ENCODE results near the gene PAX4. TPM values are rescaled to one million over a fixed set of nuclear protein-coding genes. Genes with fewer than 3 reads are reported as not detected.
"Not testable (repeated sequence)": the region's sequence is repeated elsewhere in the genome, so short reads cannot be mapped to it uniquely, and the experiment has no call there.

Gene PAX4
- total RNA-seq, 2 donors from 2014 or later, result not detected

- H3K27me3 ChIP-seq, result no peaks in the 10 kb centered on the region
- H3K36me3 ChIP-seq (replicated peaks in 1 of 2; ENCODE audit: insufficient read depth in 1 of 2, low read depth in 2 of 2), result no peaks in the 10 kb centered on the region
- intact Hi-C loops (cut with DNase I), result no loop called here
- ATAC-seq, result no peak
- DNase-seq, result no peak
- H3K27ac ChIP-seq, result no peak overlapping the region
- TF ChIP-seq CTCF (IDR thresholded peaks at IDR 0.05) (no peak), POLR2A (IDR thresholded peaks at IDR 0.05) (no peak)
- no peaks in the 10 kb centered on the region for H3K9me3 ChIP-seq
- 75 to 80% methylated on average over 3 of the region's 3 CpGs for WGBS, 2 donors
- H3K4me3 ChIP-seq, result no peak overlapping the region
- H3K4me1 ChIP-seq, result no peaks in the 10 kb centered on the region
Observed at GRCh38 chr7:127571741-127572505, 46.0 kb downstream of the PAX4 start.

- H3K4me1 ChIP-seq; H3K9me3 ChIP-seq; H3K36me3 ChIP-seq (replicated peaks in 1 of 2; ENCODE audit: insufficient read depth in 1 of 2, low read depth in 2 of 2); H3K4me3 ChIP-seq; DNase-seq; ATAC-seq; intact Hi-C loops (cut with DNase I); H3K27me3 ChIP-seq; H3K27ac ChIP-seq: not testable (repeated sequence)
- 100% methylated on average over 1 of the region's 3 CpGs; no CpG with 5 or more reads in 1 of the 2 donors for WGBS, 2 donors
Observed at GRCh38 chr7:127568034-127568433, 49.9 kb downstream of the PAX4 start.

GRCh38 chr7:127566242-127566641, 51.7 kb downstream of the PAX4 start:
- ATAC-seq, result no peak
- Histone ChIP-seq H3K27ac (no peak overlapping the region), H3K27me3 (no peaks in the 10 kb centered on the region), H3K36me3 (replicated peaks in 1 of 2; ENCODE audit: insufficient read depth in 1 of 2, low read depth in 2 of 2) (no peaks in the 10 kb centered on the region), H3K4me1 (no peaks in the 10 kb centered on the region), H3K4me3 (no peak overlapping the region), H3K9me3 (no peaks in the 10 kb centered on the region)
- TF ChIP-seq CTCF (IDR thresholded peaks at IDR 0.05) (no peak), POLR2A (IDR thresholded peaks at IDR 0.05) (no peak)
- WGBS, 2 donors, result 85 to 91% methylated on average over 3 of the region's 3 CpGs
- no peak for DNase-seq
- intact Hi-C loops (cut with DNase I), result no loop called here

Other genes starting within 250 kb of the PAX4 start
- gene ZNF800, start 225.4 kb downstream of the PAX4 start, total RNA-seq, result 10 to 100 TPM; 20.0 to 23.7 TPM
- gene GCC1, start 32.5 kb downstream of the PAX4 start, total RNA-seq, result 10 to 100 TPM; 13.7 to 23.1 TPM
- gene ARF5, start 29.7 kb downstream of the PAX4 start, total RNA-seq, result 100 to 1,000 TPM; 107 to 132 TPM
- gene FSCN3, start 24.4 kb downstream of the PAX4 start, total RNA-seq, result 10 to 100 TPM in 1 of 2 donors, not detected in 1; 19.4 TPM
- 100 to 1,000 TPM; 146 to 155 TPM for gene SND1, start 34.1 kb upstream of the PAX4 start, total RNA-seq